ENCODE measurements around the gene RAB6B.

DNA sequence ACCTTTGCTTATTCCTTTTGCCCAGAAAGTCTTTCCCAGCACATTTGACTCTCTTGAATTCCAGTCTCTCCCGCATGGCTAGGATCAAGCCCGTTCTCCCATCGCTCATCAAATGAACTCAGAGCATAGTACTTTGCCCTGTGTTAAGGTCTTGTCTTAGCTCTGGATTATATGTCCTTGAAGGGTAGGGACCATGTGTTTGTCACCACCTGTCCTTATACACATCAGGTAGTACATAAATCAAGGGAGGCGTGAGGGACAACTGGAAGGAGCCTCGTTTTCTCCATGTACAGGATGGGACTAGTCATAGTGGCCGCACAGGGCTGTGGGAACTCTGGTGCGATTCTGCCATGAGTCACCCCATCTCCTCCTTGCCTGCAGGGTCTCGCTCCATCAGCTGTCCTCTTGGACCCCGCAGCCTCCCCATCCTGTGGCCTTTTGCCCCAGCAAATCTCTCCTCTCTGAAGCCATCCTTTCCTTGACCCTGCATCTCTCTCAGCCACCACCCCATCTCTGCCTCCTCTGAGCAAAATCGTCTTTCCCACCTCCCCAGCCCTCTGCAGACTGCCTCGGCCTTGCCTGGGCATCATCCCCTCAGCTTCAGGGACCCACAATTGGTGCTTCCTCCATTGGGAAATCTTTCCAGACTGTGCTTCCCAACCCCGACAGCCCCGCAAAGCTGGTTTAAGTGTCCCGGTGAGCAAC lies 33.4 kb upstream of the RAB6B start:
- TF ChIP-seq RAD21 (IDR thresholded peaks at IDR 0.05 in 1 of 2, conservative IDR thresholded peaks at IDR 0.05 in 1 of 2; ENCODE audit: low read depth in 2 of 2, low read length in 2 of 2): no peak
- TF ChIP-seq EZH2 (IDR thresholded peaks at IDR 0.05; ENCODE audit: low read depth, low read length, severe bottlenecking): no peak
- no peak for TF ChIP-seq CTCF (IDR thresholded peaks at IDR 0.05; ENCODE audit: control extremely low read depth in 1 of 3, insufficient read depth in 1 of 3, low read depth in 1 of 3, low read length in 3 of 3)
- TF ChIP-seq, protein P1, sequence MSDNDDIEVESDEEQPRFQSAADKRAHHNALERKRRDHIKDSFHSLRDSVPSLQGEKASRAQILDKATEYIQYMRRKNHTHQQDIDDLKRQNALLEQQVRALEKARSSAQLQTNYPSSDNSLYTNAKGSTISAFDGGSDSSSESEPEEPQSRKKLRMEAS (IDR thresholded peaks at IDR 0.05): no peak
- TF ChIP-seq EP300 (IDR thresholded peaks at IDR 0.05; ENCODE audit: borderline replicate concordance in 1 of 2, low read depth in 2 of 2, low read length in 2 of 2): no peak
- TF ChIP-seq POLR2A (IDR thresholded peaks at IDR 0.05; ENCODE audit: control extremely low read depth in 1 of 2, low read depth in 2 of 2, low read length in 2 of 2): no peak

All from H1 (cell line).